GM19023 (cell line): ENCODE data around the gene ADGRD1.

Experiments used
- ATAC-seq: cut with Tn5 transposase; IDR thresholded peaks from one replicate; pipeline ENCODE4 v1.9.1; 2021; ENCODE audit warnings: mild to moderate bottlenecking, moderate library complexity; ENCODE audit not compliant: unreplicated experiment

Gene ADGRD1

GRCh38 chr12:131187602-131188001, 233.9 kb downstream of the ADGRD1 start:
- ATAC-seq, result no peak

GRCh38 chr12:131188131-131189050, 234.7 kb downstream of the ADGRD1 start:
- no peak for ATAC-seq

- no peak for ATAC-seq
Observed at GRCh38 chr12:131189781-131190180, 236.1 kb downstream of the ADGRD1 start.

- no peak for ATAC-seq
Observed at GRCh38 chr12:131190965-131191364, 237.3 kb downstream of the ADGRD1 start.
